ENCODE results near the gene TMPRSS3.
A peak's percentile ranks its signal among the peaks of the same experiment; 100 is the strongest.

Gene TMPRSS3

DNA sequence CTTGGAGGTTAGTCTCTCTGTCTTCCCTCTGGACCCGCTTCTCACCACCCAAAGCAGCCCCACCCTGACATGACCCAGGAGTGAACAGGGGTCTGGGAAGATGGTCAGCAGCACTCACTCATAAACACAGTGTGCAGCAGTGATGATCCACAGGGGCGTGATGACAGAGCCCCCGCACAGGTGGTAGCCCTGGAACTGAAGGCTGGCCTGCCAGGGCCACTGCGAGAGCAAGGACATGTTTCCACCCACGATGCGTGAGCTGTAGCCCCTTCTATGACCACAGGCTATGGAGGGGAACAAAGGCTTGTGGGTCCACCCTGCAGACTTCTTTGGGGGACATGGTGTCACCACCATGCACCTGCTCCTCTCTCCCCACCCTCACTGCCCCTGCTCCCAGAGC, 12.9 kb downstream of the TMPRSS3 start:
- Histone ChIP-seq H3K4me2 (ENCODE audit: low read length, poor library complexity, severe bottlenecking) (no peak overlapping the region), H3K27ac (ENCODE audit: low read length, poor library complexity, severe bottlenecking) (no peak overlapping the region), H3K14ac (ENCODE audit: low read length in 2 of 2) (no peak overlapping the region), H3K36me3 (ENCODE audit: control insufficient read depth in 1 of 2, insufficient read depth in 2 of 2, low read depth in 1 of 2, low read length in 2 of 2) (peaks cover 0 to 3% of the 10 kb centered on the region in 2 experiments), H2BK15ac (ENCODE audit: low read depth, poor library complexity, severe bottlenecking) (no peak overlapping the region), H3K18ac (ENCODE audit: low read depth in 1 of 2, low read length in 2 of 2) (no peak overlapping the region), H2BK12ac (ENCODE audit: low read length in 2 of 2) (no peak overlapping the region), H2AK5ac (ENCODE audit: low read length, severe bottlenecking) (no peak overlapping the region), H4K91ac (ENCODE audit: low read length) (no peak overlapping the region), H3K4me3 (ENCODE audit: insufficient read depth in 1 of 2, low read depth in 1 of 2, low read length in 2 of 2) (no peak overlapping the region), H3K4me1 (ENCODE audit: control insufficient read depth, insufficient read depth, low read depth, low read length) (peaks cover 11% of the 10 kb centered on the region), H3K4ac (ENCODE audit: low read depth in 1 of 2, low read length in 2 of 2) (no peak overlapping the region), H2BK120ac (ENCODE audit: low read depth, low read length) (no peak overlapping the region), H3K9me3 (ENCODE audit: control insufficient read depth, low read length) (peaks cover 7% of the 10 kb centered on the region), H3K79me1 (replicated peaks; ENCODE audit: low read length, poor library complexity, severe bottlenecking) (no peaks in the 10 kb centered on the region), H4K8ac (ENCODE audit: low read length) (no peak overlapping the region), H3K9ac (ENCODE audit: low read length) (no peak overlapping the region), H3K27me3 (ENCODE audit: control insufficient read depth in 1 of 2, insufficient read depth in 1 of 2, low read length in 2 of 2) (peaks cover 0 to 36% of the 10 kb centered on the region in 2 experiments), H2BK5ac (ENCODE audit: low read depth, low read length, poor library complexity, severe bottlenecking) (no peak overlapping the region), H3K23ac (ENCODE audit: low read length in 2 of 2) (no peak overlapping the region), H2AFZ (ENCODE audit: low read depth, low read length) (no peak overlapping the region)
- no peak for DNase-seq
- WGBS = 84% methylated on average over 6 of the region's 6 CpGs

DNA sequence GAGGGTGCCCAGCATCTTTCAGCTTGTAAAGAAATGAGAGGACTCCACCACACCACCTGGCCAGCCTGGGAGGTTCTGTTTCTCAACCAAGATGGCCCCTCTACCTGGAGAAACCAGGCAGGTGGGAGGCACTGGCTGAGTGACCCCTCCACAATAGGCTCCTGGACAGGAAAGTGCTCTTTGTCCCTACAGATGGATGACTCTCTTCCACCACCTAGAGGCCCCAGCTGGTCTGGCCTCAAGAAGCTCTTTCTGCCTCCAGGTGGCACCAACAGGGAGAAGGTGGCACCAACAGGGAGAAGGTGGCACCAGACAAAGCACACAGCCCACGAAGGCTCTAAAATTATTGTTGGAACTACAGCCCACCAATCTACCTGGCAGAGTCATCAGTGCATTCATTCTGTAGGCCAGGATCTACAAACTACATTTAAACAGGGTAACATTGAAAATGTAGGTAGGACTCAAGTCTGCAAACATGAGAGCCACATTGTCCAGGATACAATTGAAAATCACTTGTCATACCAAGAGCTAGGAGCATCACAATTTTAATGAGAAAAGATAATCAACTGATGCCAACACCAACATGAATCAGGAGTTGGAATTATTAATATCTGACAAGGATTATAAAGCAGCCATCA, 14.4 kb downstream of the TMPRSS3 start:
- Histone ChIP-seq H2BK5ac (ENCODE audit: low read depth, low read length, poor library complexity, severe bottlenecking) (no peak overlapping the region), H3K79me1 (replicated peaks; ENCODE audit: low read length, poor library complexity, severe bottlenecking) (no peaks in the 10 kb centered on the region), H2BK12ac (ENCODE audit: low read length in 2 of 2) (no peak overlapping the region), H2AK5ac (ENCODE audit: low read length, severe bottlenecking) (no peak overlapping the region), H3K14ac (ENCODE audit: low read length in 2 of 2) (no peak overlapping the region), H3K27ac (ENCODE audit: low read length, poor library complexity, severe bottlenecking) (no peak overlapping the region), H3K4me1 (ENCODE audit: control insufficient read depth, insufficient read depth, low read depth, low read length) (peaks cover 3% of the 10 kb centered on the region), H4K91ac (ENCODE audit: low read length) (no peak overlapping the region), H3K36me3 (ENCODE audit: control insufficient read depth in 1 of 2, insufficient read depth in 2 of 2, low read depth in 1 of 2, low read length in 2 of 2) (peaks cover 0 to 3% of the 10 kb centered on the region in 2 experiments), H3K23ac (ENCODE audit: low read length in 2 of 2) (no peak overlapping the region), H3K18ac (ENCODE audit: low read depth in 1 of 2, low read length in 2 of 2) (no peak overlapping the region), H3K9me3 (ENCODE audit: control insufficient read depth, low read length) (peaks cover 7% of the 10 kb centered on the region), H3K4me2 (ENCODE audit: low read length, poor library complexity, severe bottlenecking) (no peak overlapping the region), H3K27me3 (ENCODE audit: control insufficient read depth in 1 of 2, insufficient read depth in 1 of 2, low read length in 2 of 2) (peaks cover 8 to 36% of the 10 kb centered on the region in 2 experiments), H3K9ac (ENCODE audit: low read length) (no peak overlapping the region), H3K4ac (ENCODE audit: low read depth in 1 of 2, low read length in 2 of 2) (no peak overlapping the region), H4K8ac (ENCODE audit: low read length) (no peak overlapping the region), H2AFZ (ENCODE audit: low read depth, low read length) (no peak overlapping the region), H2BK120ac (ENCODE audit: low read depth, low read length) (no peak overlapping the region), H3K4me3 (ENCODE audit: insufficient read depth in 1 of 2, low read depth in 1 of 2, low read length in 2 of 2) (no peak overlapping the region), H2BK15ac (ENCODE audit: low read depth, poor library complexity, severe bottlenecking) (no peak overlapping the region)
- WGBS = no CpG with 5 or more reads among the region's 1 CpG
- peak; percentile 39 for DNase-seq

GRCh38 chr21:42379426-42380215, 16.2 kb downstream of the TMPRSS3 start:
- H3K4ac ChIP-seq (ENCODE audit: low read depth in 1 of 2, low read length in 2 of 2) = no peak overlapping the region
- no peak overlapping the region for H4K91ac ChIP-seq (ENCODE audit: low read length)
- H3K4me3 ChIP-seq (ENCODE audit: insufficient read depth in 1 of 2, low read depth in 1 of 2, low read length in 2 of 2) = no peak overlapping the region
- no peak overlapping the region for H2BK5ac ChIP-seq (ENCODE audit: low read depth, low read length, poor library complexity, severe bottlenecking)
- peaks cover 0 to 3% of the 10 kb centered on the region in 2 experiments for H3K36me3 ChIP-seq (ENCODE audit: control insufficient read depth in 1 of 2, insufficient read depth in 2 of 2, low read depth in 1 of 2, low read length in 2 of 2)
- H2BK15ac ChIP-seq (ENCODE audit: low read depth, poor library complexity, severe bottlenecking) = no peak overlapping the region
- no peak overlapping the region for H2BK120ac ChIP-seq (ENCODE audit: low read depth, low read length)
- H3K9ac ChIP-seq (ENCODE audit: low read length) = no peak overlapping the region
- DNase-seq = no peak
- 73% methylated on average over 16 of the region's 17 CpGs for WGBS
- no peak overlapping the region for H3K27ac ChIP-seq (ENCODE audit: low read length, poor library complexity, severe bottlenecking)
- peaks cover 21 to 48% of the 10 kb centered on the region in 2 experiments for H3K27me3 ChIP-seq (ENCODE audit: control insufficient read depth in 1 of 2, insufficient read depth in 1 of 2, low read length in 2 of 2)
- H3K4me1 ChIP-seq (ENCODE audit: control insufficient read depth, insufficient read depth, low read depth, low read length) = no peaks in the 10 kb centered on the region
- H4K8ac ChIP-seq (ENCODE audit: low read length) = no peak overlapping the region
- H2BK12ac ChIP-seq (ENCODE audit: low read length in 2 of 2) = no peak overlapping the region
- no peaks in the 10 kb centered on the region for H3K79me1 ChIP-seq (replicated peaks; ENCODE audit: low read length, poor library complexity, severe bottlenecking)
- no peak overlapping the region for H2AFZ ChIP-seq (ENCODE audit: low read depth, low read length)
- H3K14ac ChIP-seq (ENCODE audit: low read length in 2 of 2) = no peak overlapping the region
- no peak overlapping the region for H3K18ac ChIP-seq (ENCODE audit: low read depth in 1 of 2, low read length in 2 of 2)
- no peak overlapping the region for H3K23ac ChIP-seq (ENCODE audit: low read length in 2 of 2)
- no peak overlapping the region for H3K4me2 ChIP-seq (ENCODE audit: low read length, poor library complexity, severe bottlenecking)
- peaks cover 7% of the 10 kb centered on the region for H3K9me3 ChIP-seq (ENCODE audit: control insufficient read depth, low read length)
- H2AK5ac ChIP-seq (ENCODE audit: low read length, severe bottlenecking) = no peak overlapping the region

DNA sequence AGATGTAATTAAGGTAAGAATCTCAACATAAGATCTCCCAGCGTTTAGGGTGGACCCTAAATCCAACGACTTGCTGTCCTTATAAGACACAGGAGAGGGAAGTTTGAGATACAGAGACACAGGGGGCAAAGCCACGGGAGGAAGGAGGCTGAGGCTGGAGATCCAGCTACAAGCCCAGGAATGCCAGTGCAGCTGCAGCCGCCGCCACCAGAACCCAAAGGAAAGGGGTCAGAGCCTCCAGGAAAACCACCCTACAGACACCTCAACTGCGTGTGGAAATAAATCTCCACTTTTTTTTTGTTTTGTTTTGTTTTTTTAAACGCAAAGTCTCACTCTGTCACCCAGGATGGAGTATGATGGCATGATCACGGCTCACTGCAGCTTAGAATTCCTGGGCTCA, 17.4 kb downstream of the TMPRSS3 start:
- Histone ChIP-seq H2BK15ac (ENCODE audit: low read depth, poor library complexity, severe bottlenecking) (no peak overlapping the region), H3K9ac (ENCODE audit: low read length) (no peak overlapping the region), H3K4me2 (ENCODE audit: low read length, poor library complexity, severe bottlenecking) (no peak overlapping the region), H3K27me3 (ENCODE audit: control insufficient read depth in 1 of 2, insufficient read depth in 1 of 2, low read length in 2 of 2) (peaks cover 21 to 56% of the 10 kb centered on the region in 2 experiments), H2BK12ac (ENCODE audit: low read length in 2 of 2) (no peak overlapping the region), H3K14ac (ENCODE audit: low read length in 2 of 2) (no peak overlapping the region), H4K91ac (ENCODE audit: low read length) (no peak overlapping the region), H4K8ac (ENCODE audit: low read length) (no peak overlapping the region), H3K4me3 (ENCODE audit: insufficient read depth in 1 of 2, low read depth in 1 of 2, low read length in 2 of 2) (no peak overlapping the region), H3K79me1 (replicated peaks; ENCODE audit: low read length, poor library complexity, severe bottlenecking) (no peaks in the 10 kb centered on the region), H3K4me1 (ENCODE audit: control insufficient read depth, insufficient read depth, low read depth, low read length) (no peaks in the 10 kb centered on the region), H2BK120ac (ENCODE audit: low read depth, low read length) (no peak overlapping the region), H3K27ac (ENCODE audit: low read length, poor library complexity, severe bottlenecking) (no peak overlapping the region), H2BK5ac (ENCODE audit: low read depth, low read length, poor library complexity, severe bottlenecking) (no peak overlapping the region), H3K36me3 (ENCODE audit: control insufficient read depth in 1 of 2, insufficient read depth in 2 of 2, low read depth in 1 of 2, low read length in 2 of 2) (peaks cover 0 to 3% of the 10 kb centered on the region in 2 experiments), H3K4ac (ENCODE audit: low read depth in 1 of 2, low read length in 2 of 2) (no peak overlapping the region), H3K18ac (ENCODE audit: low read depth in 1 of 2, low read length in 2 of 2) (no peak overlapping the region), H2AFZ (ENCODE audit: low read depth, low read length) (no peak overlapping the region), H2AK5ac (ENCODE audit: low read length, severe bottlenecking) (no peak overlapping the region), H3K9me3 (ENCODE audit: control insufficient read depth, low read length) (peaks cover 7% of the 10 kb centered on the region), H3K23ac (ENCODE audit: low read length in 2 of 2) (no peak overlapping the region)
- whole genome bisulfite sequencing = 75% methylated on average over 8 of the region's 8 CpGs
- no peak for DNase-seq
